ENCODE measurements around the gene EHBP1L1. TPM values are rescaled to one million over a fixed set of nuclear protein-coding genes. Genes with fewer than 3 reads are reported as not detected.

EHBP1L1 gene
- 100 to 1,000 TPM in 1 of 2 donors, 10 to 100 TPM in 1; 13.6 to 120 TPM for total RNA-seq
- 1 to 10 TPM; 1.1 to 6.5 TPM for polyA plus RNA-seq

- Histone ChIP-seq H3K36me3 (ENCODE audit: control insufficient read depth in 4 of 4, insufficient read depth in 3 of 4, low read depth in 1 of 4, low read length in 3 of 4) (peaks cover 0 to 6% (median 1%) of the 10 kb centered on the region in 4 donors), H3K27ac (ENCODE audit: low read depth in 1 of 2, low read length in 2 of 2) (peak within 1 kb of the TSS; percentile 76 to 88), H3K4me1 (ENCODE audit: control insufficient read depth in 4 of 4, insufficient read depth in 4 of 4, low read length in 3 of 4) (peaks cover 22 to 58% (median 45%) of the 10 kb centered on the region in 4 donors), H3K9me3 (ENCODE audit: control insufficient read depth in 4 of 4, low read length in 3 of 4) (no peaks in the 10 kb centered on the region), H3K27me3 (ENCODE audit: control insufficient read depth in 4 of 4, insufficient read depth in 4 of 4, low read length in 3 of 4) (no peaks in the 10 kb centered on the region), H3K4me3 (ENCODE audit: low read depth in 1 of 3, low read length in 3 of 3) (peak within 1 kb of the TSS; percentile 55 to 66 (median 57)), H3K9ac (ENCODE audit: low read depth in 1 of 2, low read length in 2 of 2) (peak within 1 kb of the TSS; percentile 8 to 11)
- peak; percentile 84 for DNase-seq (ENCODE audit: low spot score)
- TF ChIP-seq FOXA1 (IDR thresholded peaks at IDR 0.05): no peak
- no peak for TF ChIP-seq GABPA (IDR thresholded peaks at IDR 0.05 in 1 of 2, conservative IDR thresholded peaks at IDR 0.05 in 1 of 2)
- no peak for TF ChIP-seq REST (IDR thresholded peaks at IDR 0.05)
- TF ChIP-seq SP1 (IDR thresholded peaks at IDR 0.05): no peak
- no peak for TF ChIP-seq FOXA2 (IDR thresholded peaks at IDR 0.05)
- TF ChIP-seq RAD21 (IDR thresholded peaks at IDR 0.05): no peak
- TF ChIP-seq JUND (IDR thresholded peaks at IDR 0.05): no peak
- TF ChIP-seq HNF4A (conservative IDR thresholded peaks at IDR 0.05): no peak
- TF ChIP-seq ATF3 (IDR thresholded peaks at IDR 0.05): no peak
- 1% methylated on average over 69 of the region's 69 CpGs for WGBS
Measured at GRCh38 chr11:65575568-65576231, at the start of gene EHBP1L1. TSS of gene EHBP1L1 (plus strand) at chr11:65576053. CDS start at chr11:65576303, 250 bp downstream.

- Histone ChIP-seq H3K4me3 (ENCODE audit: low read depth in 1 of 3, low read length in 3 of 3) (no peak overlapping the region), H3K27ac (ENCODE audit: low read depth in 1 of 2, low read length in 2 of 2) (no peak overlapping the region), H3K9ac (ENCODE audit: low read depth in 1 of 2, low read length in 2 of 2) (no peak overlapping the region), H3K27me3 (ENCODE audit: control insufficient read depth in 4 of 4, insufficient read depth in 4 of 4, low read length in 3 of 4) (no peaks in the 10 kb centered on the region), H3K4me1 (ENCODE audit: control insufficient read depth in 4 of 4, insufficient read depth in 4 of 4, low read length in 3 of 4) (peaks cover 18 to 67% (median 56%) of the 10 kb centered on the region in 4 donors), H3K36me3 (ENCODE audit: control insufficient read depth in 4 of 4, insufficient read depth in 3 of 4, low read depth in 1 of 4, low read length in 3 of 4) (peaks cover 7 to 23% (median 11%) of the 10 kb centered on the region in 4 donors), H3K9me3 (ENCODE audit: control insufficient read depth in 4 of 4, low read length in 3 of 4) (no peaks in the 10 kb centered on the region)
- DNase-seq (ENCODE audit: low spot score): no peak
- 95% methylated on average over 8 of the region's 8 CpGs for WGBS
- TF ChIP-seq ATF3 (IDR thresholded peaks at IDR 0.05) (no peak), TAF1 (conservative IDR thresholded peaks at IDR 0.05) (no peak), SP1 (IDR thresholded peaks at IDR 0.05) (no peak), FOXA1 (IDR thresholded peaks at IDR 0.05) (no peak), CTCF (IDR thresholded peaks at IDR 0.05; ENCODE audit: low read depth, low read length, missing input control) (no peak), YY1 (IDR thresholded peaks at IDR 0.05) (no peak), MAX (IDR thresholded peaks at IDR 0.05) (no peak), ZBTB33 (IDR thresholded peaks at IDR 0.05) (no peak)
Measured at GRCh38 chr11:65526744-65527143, 49.1 kb upstream of the EHBP1L1 start.

Data from liver (tissue), 9 donors.